ENCODE data around the gene CLPTM1L.
"Not testable (repeated sequence)": the region's sequence is repeated elsewhere in the genome, so short reads cannot be mapped to it uniquely, and the experiment has no call there.

Gene CLPTM1L

GRCh38 chr5:1337489-1338195, 7.3 kb downstream of the CLPTM1L start:
- Histone ChIP-seq H3K4me3 (ENCODE audit: insufficient read length, low read depth) (no peak overlapping the region), H3K36me3 (ENCODE audit: insufficient read depth, insufficient read length, low read length) (peaks cover 91% of the 10 kb centered on the region), H3K27me3 (ENCODE audit: insufficient read depth, insufficient read length) (no peaks in the 10 kb centered on the region), H3K9me3 (ENCODE audit: insufficient read depth, low read length) (no peaks in the 10 kb centered on the region), H3K9ac (ENCODE audit: insufficient read length, low read depth) (no peak overlapping the region), H3K4me1 (ENCODE audit: insufficient read depth, insufficient read length) (no peaks in the 10 kb centered on the region)
- TF ChIP-seq ZNF274 (IDR thresholded peaks at IDR 0.05; ENCODE audit: low read depth, low read length) (no peak), SUZ12 (IDR thresholded peaks at IDR 0.05; ENCODE audit: extremely low read depth, insufficient read depth, insufficient read length) (no peak), YY1 (IDR thresholded peaks at IDR 0.05; ENCODE audit: insufficient read depth, insufficient read length) (no peak)
- no peak for DNase-seq (ENCODE audit: low read depth, low spot score)

DNA sequence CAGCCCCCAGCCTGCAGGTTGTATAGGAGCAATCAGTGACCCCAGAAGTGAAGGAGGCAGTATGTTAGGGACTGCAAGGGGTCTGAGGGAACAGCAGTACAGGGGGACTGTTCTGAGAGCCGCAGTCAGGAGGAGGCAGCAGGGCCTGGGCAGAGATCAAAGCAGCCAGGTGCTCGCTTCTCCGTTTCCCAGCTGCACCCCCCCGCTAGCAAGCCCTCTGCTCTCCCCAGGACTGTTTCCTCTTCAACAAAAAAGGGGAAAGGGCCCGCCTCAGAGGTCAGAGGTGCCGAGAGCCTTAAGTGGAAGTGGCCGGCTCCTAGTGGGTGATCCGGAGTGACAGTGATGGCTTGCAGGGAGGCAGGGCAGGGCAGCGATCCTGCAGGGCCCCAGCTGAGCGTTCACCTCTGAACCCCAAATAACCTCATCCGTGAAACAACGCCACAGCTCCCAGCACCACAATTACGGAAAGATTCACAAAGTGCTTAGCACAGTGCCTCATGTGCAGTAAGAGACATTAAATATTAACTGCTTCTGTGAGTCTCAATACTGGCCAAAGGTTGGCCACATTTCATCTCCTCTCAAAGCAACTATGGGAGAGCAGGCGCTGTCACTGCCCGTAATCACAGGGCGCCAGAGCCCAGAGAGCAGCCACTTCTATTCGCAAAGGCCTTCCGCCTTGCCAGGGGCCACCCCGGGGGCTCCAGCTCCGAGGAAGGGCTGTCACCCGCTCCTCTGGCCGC, 8.0 kb downstream of the CLPTM1L start:
- H3K36me3 ChIP-seq (ENCODE audit: insufficient read depth, insufficient read length, low read length): peaks cover 91% of the 10 kb centered on the region
- no peaks in the 10 kb centered on the region for H3K9me3 ChIP-seq (ENCODE audit: insufficient read depth, low read length)
- no peak overlapping the region for H3K4me3 ChIP-seq (ENCODE audit: insufficient read length, low read depth)
- no peaks in the 10 kb centered on the region for H3K27me3 ChIP-seq (ENCODE audit: insufficient read depth, insufficient read length)
- no peak for DNase-seq (ENCODE audit: low read depth, low spot score)
- TF ChIP-seq ZNF274 (IDR thresholded peaks at IDR 0.05; ENCODE audit: low read depth, low read length) (no peak), SUZ12 (IDR thresholded peaks at IDR 0.05; ENCODE audit: extremely low read depth, insufficient read depth, insufficient read length) (no peak), YY1 (IDR thresholded peaks at IDR 0.05; ENCODE audit: insufficient read depth, insufficient read length) (no peak)
- no peak overlapping the region for H3K9ac ChIP-seq (ENCODE audit: insufficient read length, low read depth)
- no peaks in the 10 kb centered on the region for H3K4me1 ChIP-seq (ENCODE audit: insufficient read depth, insufficient read length)

DNA sequence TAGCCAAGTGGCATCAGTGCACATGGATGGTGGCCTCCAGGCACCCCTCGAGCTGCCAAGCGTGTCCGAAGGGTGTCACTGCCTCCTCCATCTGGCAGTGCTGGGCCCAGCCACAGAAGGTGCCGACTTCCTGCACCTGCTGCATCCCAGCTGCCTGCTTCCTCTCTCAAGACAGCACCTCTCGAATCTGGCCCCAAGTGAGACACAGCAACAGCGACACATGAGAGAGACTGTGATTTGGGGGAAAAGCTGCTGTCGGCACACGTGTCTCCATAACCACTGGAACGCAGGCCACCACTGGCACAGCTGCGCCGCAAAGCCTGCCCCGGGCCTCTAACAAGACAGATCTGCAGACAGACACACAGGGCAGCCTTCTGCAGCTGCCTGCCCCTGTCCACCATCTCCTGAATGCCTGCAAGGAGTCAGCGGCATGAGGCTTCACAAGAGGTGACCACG, 8.8 kb downstream of the CLPTM1L start:
- TF ChIP-seq ZNF274 (IDR thresholded peaks at IDR 0.05; ENCODE audit: low read depth, low read length): no peak
- no peaks in the 10 kb centered on the region for H3K4me1 ChIP-seq (ENCODE audit: insufficient read depth, insufficient read length)
- peaks cover 91% of the 10 kb centered on the region for H3K36me3 ChIP-seq (ENCODE audit: insufficient read depth, insufficient read length, low read length)
- no peak overlapping the region for H3K9ac ChIP-seq (ENCODE audit: insufficient read length, low read depth)
- no peak overlapping the region for H3K4me3 ChIP-seq (ENCODE audit: insufficient read length, low read depth)
- no peaks in the 10 kb centered on the region for H3K27me3 ChIP-seq (ENCODE audit: insufficient read depth, insufficient read length)
- peaks cover under 1% of the 10 kb centered on the region; the same call in 1 of the 2 replicates for H3K9me3 ChIP-seq (ENCODE audit: insufficient read depth, low read length)
- no peak for DNase-seq (ENCODE audit: low read depth, low spot score)

DNA sequence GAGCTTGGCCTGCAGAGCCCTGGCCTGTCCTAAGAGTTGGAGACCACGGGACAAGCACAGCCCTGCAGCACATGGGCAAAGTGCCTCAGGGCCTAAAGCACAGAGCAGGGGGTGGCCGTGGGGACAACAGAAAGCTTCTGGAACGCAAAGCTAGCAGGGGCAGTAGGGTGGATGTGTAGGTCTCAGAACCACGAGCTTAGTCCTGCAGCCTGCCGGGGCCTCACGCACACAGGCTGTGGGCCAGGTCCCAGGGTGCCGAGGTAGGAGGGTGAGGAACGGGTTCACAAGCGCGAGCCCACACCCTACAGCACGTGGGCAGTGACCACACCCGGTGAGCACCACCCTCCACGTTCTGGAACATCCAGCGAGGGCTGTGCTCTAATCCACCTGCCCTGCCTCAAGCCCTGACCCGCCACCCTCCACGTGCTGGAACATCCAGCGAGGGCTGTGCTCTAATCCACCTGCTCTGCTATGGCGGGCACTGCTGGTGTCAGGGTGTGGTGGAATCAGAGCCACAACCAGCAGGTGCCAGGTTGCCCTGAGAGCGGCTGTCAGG, 9.3 kb downstream of the CLPTM1L start:
- H3K4me1 ChIP-seq (ENCODE audit: insufficient read depth, insufficient read length): no peaks in the 10 kb centered on the region
- no peak overlapping the region for H3K4me3 ChIP-seq (ENCODE audit: insufficient read length, low read depth)
- H3K9me3 ChIP-seq (ENCODE audit: insufficient read depth, low read length): peaks cover 6% of the 10 kb centered on the region; the same call in 1 of the 2 replicates
- no peak for TF ChIP-seq ZNF274 (IDR thresholded peaks at IDR 0.05; ENCODE audit: low read depth, low read length)
- TF ChIP-seq YY1 (IDR thresholded peaks at IDR 0.05; ENCODE audit: insufficient read depth, insufficient read length): no peak
- TF ChIP-seq SUZ12 (IDR thresholded peaks at IDR 0.05; ENCODE audit: extremely low read depth, insufficient read depth, insufficient read length): no peak
- no peak for DNase-seq (ENCODE audit: low read depth, low spot score)
- no peak overlapping the region for H3K9ac ChIP-seq (ENCODE audit: insufficient read length, low read depth)
- peaks cover 92% of the 10 kb centered on the region for H3K36me3 ChIP-seq (ENCODE audit: insufficient read depth, insufficient read length, low read length)
- H3K27me3 ChIP-seq (ENCODE audit: insufficient read depth, insufficient read length): no peaks in the 10 kb centered on the region

DNA sequence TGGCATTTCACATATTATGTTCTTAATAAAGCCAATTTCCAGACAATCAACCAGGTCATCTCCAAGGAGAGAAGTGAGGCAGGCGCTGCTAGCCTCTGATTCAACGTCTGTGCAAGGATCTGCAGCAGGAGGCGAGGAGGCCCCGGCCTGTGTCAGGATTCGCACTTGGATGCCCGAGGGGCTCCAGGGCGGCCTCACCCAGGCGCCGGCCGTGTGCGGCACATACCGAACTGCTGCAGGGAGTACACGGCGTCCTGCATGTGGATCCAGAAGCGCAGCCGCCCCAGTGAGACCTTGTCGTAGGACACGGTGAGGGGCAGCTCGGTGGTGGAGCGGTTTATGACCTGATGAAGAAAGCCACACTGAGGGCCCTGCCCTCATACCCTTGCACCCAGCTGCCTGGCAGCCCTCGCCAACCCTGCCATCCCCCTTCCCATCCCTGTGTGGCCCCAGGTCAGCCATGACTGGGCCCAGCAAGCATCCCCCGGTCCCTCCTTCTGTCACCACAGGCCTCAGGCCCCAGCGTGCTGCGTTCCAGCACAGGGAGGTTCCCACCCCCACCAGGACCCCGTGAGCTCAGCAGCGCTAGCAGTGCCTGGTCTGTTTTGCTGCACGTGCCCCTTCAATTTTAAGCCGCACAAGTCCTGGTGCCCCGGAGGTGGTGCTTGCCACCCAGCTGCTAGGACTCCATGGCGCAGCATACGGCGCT, 9.9 kb downstream of the CLPTM1L start:
- Histone ChIP-seq H3K27me3 (ENCODE audit: insufficient read depth, insufficient read length) (no peaks in the 10 kb centered on the region), H3K36me3 (ENCODE audit: insufficient read depth, insufficient read length, low read length) (peaks cover 92% of the 10 kb centered on the region), H3K4me3 (ENCODE audit: insufficient read length, low read depth) (no peak overlapping the region), H3K9me3 (ENCODE audit: insufficient read depth, low read length) (peaks cover 12% of the 10 kb centered on the region; the same call in 1 of the 2 replicates), H3K9ac (ENCODE audit: insufficient read length, low read depth) (no peak overlapping the region), H3K4me1 (ENCODE audit: insufficient read depth, insufficient read length) (no peaks in the 10 kb centered on the region)
- DNase-seq (ENCODE audit: low read depth, low spot score): no peak
- no peak for TF ChIP-seq YY1 (IDR thresholded peaks at IDR 0.05; ENCODE audit: insufficient read depth, insufficient read length)
- TF ChIP-seq SUZ12 (IDR thresholded peaks at IDR 0.05; ENCODE audit: extremely low read depth, insufficient read depth, insufficient read length): no peak
- TF ChIP-seq ZNF274 (IDR thresholded peaks at IDR 0.05; ENCODE audit: low read depth, low read length): no peak

GRCh38 chr5:1333986-1334385, 10.9 kb downstream of the CLPTM1L start:
- Histone ChIP-seq H3K9ac (ENCODE audit: insufficient read length, low read depth) (no peak overlapping the region), H3K4me1 (ENCODE audit: insufficient read depth, insufficient read length) (no peaks in the 10 kb centered on the region), H3K27me3 (ENCODE audit: insufficient read depth, insufficient read length) (no peaks in the 10 kb centered on the region), H3K36me3 (ENCODE audit: insufficient read depth, insufficient read length, low read length) (peaks cover 97% of the 10 kb centered on the region), H3K4me3 (ENCODE audit: insufficient read length, low read depth) (no peak overlapping the region), H3K9me3 (ENCODE audit: insufficient read depth, low read length) (peaks cover 21% of the 10 kb centered on the region)
- TF ChIP-seq SUZ12 (IDR thresholded peaks at IDR 0.05; ENCODE audit: extremely low read depth, insufficient read depth, insufficient read length) (no peak), ZNF274 (IDR thresholded peaks at IDR 0.05; ENCODE audit: low read depth, low read length) (no peak), YY1 (IDR thresholded peaks at IDR 0.05; ENCODE audit: insufficient read depth, insufficient read length) (no peak)
- DNase-seq (ENCODE audit: low read depth, low spot score): no peak

DNA sequence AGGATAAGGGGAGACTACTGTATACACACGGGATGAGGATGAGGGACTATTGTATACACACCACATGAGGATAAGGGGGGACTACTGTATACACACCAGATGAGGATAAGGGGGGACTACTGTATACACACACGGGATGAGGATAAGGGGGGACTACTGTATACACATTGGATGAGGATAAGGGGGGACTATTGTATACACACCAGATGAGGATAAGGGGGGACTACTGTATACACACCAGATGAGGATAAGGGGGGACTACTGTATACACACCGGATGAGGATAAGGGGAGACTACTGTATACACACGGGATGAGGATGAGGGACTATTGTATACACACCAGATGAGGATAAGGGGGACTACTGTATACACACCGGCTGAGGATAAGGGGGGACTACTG, 11.6 kb downstream of the CLPTM1L start:
- Histone ChIP-seq H3K36me3 (ENCODE audit: insufficient read depth, insufficient read length, low read length) (peaks cover 92% of the 10 kb centered on the region), H3K9me3 (ENCODE audit: insufficient read depth, low read length) (peaks cover 28% of the 10 kb centered on the region)
- not testable (repeated sequence) for H3K4me1 ChIP-seq (ENCODE audit: insufficient read depth, insufficient read length); DNase-seq (ENCODE audit: low read depth, low spot score); H3K4me3 ChIP-seq (ENCODE audit: insufficient read length, low read depth); H3K27me3 ChIP-seq (ENCODE audit: insufficient read depth, insufficient read length); H3K9ac ChIP-seq (ENCODE audit: insufficient read length, low read depth)

Measured in NT2/D1 (cell line).